ENCODE results near the gene ILK. TPM values are rescaled to one million over a fixed set of nuclear protein-coding genes. Genes with fewer than 3 reads are reported as not detected.

Gene ILK
- 118 and 184 TPM in 2 replicates for total RNA-seq

DNA sequence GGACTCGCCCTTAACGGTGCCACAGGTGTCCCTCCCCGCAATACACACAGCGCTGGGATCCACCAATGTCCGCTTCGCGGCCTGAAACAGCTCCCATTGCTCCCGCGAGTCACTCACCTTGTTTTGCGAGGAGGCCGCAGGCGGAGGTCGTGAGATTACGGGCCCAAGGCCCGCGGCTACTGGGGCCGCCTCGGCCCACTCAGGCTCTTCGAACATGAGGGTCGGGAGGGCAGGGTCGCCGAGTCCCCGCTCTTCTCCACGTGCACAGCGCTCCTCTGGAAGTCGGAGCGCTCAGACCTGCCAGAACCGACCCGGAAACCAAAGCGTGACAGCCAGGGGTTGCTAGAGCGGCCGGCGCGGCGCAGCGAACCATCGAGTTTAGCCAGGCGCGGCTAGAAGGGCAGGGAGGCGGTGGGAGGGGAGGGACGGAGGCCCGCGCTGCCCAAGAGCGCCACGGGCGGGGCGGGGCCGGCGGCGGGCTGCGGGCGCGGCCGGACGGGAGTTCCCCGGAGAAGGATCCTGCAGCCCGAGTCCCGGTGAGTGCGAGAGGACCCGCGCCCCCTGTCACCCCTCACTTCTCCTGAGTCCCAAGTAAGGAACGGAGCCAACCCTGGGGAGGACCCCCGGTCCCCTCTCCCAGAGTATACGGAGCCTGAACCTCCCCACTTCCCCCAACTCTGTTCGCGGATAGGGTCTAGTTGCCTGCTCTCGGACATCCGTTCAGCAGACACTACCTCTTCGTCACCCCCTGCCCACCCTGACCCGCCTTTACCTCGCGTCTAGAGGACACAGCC lies at the start of gene ILK, which contains the start of gene RRP8:
TSS of gene ILK (plus strand) at position 488 of the 794 bp plus-strand sequence. CDS start 498 bp downstream, outside the sequence.
TSS of gene RRP8 (minus strand) at position 330 of the 794 bp plus-strand sequence. CDS start at position 216, 114 bp downstream.
- TF ChIP-seq, protein P1, sequence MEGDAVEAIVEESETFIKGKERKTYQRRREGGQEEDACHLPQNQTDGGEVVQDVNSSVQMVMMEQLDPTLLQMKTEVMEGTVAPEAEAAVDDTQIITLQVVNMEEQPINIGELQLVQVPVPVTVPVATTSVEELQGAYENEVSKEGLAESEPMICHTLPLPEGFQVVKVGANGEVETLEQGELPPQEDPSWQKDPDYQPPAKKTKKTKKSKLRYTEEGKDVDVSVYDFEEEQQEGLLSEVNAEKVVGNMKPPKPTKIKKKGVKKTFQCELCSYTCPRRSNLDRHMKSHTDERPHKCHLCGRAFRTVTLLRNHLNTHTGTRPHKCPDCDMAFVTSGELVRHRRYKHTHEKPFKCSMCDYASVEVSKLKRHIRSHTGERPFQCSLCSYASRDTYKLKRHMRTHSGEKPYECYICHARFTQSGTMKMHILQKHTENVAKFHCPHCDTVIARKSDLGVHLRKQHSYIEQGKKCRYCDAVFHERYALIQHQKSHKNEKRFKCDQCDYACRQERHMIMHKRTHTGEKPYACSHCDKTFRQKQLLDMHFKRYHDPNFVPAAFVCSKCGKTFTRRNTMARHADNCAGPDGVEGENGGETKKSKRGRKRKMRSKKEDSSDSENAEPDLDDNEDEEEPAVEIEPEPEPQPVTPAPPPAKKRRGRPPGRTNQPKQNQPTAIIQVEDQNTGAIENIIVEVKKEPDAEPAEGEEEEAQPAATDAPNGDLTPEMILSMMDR (conservative IDR thresholded peaks at IDR 0.05; ENCODE audit: low read depth, low read length) = peak; percentile 6
- DNase-seq (ENCODE audit: low read depth) = no peak
- peak within 1 kb of the TSS; percentile 90 for H3K4me3 ChIP-seq (ENCODE audit: low read depth, low read length)

DNA sequence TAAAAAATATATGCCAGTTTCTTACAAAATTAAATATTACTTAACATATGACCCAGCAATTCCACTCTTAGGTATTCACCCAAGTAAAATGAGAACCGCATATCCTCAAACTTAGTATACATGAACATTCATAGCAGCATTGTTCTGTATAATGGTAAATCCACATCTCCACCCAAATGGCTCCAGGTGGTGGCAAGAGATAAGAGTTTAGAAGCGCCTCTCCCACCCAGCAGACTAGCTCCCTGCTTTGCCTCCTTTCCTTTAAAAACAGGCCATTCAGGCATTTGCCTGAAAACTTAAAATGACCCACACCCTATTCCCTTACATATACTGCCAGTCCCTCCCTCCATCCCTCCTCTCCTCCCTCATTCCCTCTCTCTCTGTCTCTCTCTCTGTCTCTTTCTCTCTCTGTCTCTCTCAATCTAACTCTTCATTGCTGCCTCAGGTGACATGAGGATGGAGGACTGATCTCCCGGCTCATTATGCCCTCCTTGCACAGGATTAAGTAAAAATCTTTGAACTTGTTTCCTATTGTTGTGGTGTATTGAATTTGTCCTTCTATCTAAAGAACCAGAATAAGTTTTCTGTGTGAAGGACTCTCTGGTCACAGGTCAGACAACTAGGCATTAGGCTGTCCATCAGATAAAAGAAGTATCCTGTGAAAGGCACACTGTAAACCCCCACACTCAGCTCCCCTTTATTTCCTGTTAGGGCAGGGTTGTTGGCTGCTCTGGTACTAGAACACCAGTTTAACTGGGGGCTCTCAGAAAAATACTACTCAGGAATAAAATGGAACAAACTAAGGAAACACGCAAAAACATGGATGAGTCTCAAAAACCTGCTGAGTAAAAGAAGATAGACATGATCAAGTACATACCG lies 48.5 kb upstream of the ILK start:
- no peak for DNase-seq (ENCODE audit: low read depth)
- TF ChIP-seq, protein P1 (conservative IDR thresholded peaks at IDR 0.05; ENCODE audit: low read depth, low read length) = no peak
- H3K4me3 ChIP-seq (ENCODE audit: low read depth, low read length) = no peak overlapping the region

DNA sequence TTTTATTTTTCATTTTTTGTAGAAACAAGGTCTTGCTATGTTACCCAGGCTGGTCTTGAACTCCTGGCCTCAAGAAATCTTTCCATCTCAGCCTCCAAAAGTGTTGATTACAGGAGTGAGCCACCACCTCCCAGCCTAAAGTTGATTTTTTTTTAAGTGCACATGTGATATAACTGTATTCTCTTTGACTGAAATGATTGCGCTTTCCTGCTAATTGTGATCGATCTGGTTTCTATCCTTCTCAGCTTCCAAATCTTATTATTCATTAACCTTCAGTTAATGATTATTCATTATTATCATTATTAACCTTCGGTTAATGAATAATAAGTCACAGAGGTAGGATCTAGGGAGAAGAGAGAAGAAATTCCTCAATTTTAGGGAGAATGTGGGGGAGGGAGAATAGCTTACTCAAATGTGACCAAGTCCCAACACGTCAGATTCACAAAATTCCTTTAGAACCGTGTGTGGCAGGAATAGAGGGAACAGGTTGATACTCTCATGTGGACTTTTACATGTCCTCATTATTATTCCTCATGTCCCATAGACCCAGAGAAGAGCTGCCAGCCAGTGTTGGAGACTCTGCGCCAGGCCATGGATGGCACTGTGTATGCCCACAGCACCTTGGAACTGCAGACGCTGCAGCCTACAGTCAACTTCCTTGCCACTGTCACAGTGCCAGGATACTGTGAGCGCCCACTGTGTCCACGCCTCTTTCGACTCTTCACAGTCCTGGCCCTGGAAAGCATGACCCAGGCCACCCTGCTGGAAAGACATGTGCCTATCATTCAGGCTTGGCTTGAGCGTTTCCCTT lies 47.2 kb upstream of the ILK start:
- no peak overlapping the region for H3K4me3 ChIP-seq (ENCODE audit: low read depth, low read length)
- TF ChIP-seq, protein P1 (conservative IDR thresholded peaks at IDR 0.05; ENCODE audit: low read depth, low read length) = no peak
- no peak for DNase-seq (ENCODE audit: low read depth)

DNA sequence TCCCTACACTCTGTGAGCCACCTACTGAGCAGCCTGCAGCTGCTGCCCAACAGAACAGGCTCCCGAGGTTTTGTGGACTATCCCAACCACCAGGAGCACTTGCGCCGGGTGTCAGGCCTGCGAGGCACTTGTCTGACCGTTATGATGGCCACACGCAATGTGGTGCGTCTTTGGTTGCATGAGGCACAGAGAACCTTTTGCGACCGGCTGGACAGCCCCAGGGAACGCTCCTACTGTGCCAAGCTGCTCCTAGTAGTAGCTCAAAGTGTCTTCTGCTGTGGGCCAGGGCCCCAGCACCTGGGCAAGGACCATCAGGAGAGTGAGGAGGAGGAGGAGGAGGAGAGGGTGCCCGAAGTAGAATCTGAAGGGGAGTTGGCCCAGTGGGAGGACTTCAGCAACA lies 46.5 kb upstream of the ILK start:
- DNase-seq (ENCODE audit: low read depth) = no peak
- TF ChIP-seq, protein P1 (conservative IDR thresholded peaks at IDR 0.05; ENCODE audit: low read depth, low read length) = no peak
- H3K4me3 ChIP-seq (ENCODE audit: low read depth, low read length) = no peak overlapping the region

DNA sequence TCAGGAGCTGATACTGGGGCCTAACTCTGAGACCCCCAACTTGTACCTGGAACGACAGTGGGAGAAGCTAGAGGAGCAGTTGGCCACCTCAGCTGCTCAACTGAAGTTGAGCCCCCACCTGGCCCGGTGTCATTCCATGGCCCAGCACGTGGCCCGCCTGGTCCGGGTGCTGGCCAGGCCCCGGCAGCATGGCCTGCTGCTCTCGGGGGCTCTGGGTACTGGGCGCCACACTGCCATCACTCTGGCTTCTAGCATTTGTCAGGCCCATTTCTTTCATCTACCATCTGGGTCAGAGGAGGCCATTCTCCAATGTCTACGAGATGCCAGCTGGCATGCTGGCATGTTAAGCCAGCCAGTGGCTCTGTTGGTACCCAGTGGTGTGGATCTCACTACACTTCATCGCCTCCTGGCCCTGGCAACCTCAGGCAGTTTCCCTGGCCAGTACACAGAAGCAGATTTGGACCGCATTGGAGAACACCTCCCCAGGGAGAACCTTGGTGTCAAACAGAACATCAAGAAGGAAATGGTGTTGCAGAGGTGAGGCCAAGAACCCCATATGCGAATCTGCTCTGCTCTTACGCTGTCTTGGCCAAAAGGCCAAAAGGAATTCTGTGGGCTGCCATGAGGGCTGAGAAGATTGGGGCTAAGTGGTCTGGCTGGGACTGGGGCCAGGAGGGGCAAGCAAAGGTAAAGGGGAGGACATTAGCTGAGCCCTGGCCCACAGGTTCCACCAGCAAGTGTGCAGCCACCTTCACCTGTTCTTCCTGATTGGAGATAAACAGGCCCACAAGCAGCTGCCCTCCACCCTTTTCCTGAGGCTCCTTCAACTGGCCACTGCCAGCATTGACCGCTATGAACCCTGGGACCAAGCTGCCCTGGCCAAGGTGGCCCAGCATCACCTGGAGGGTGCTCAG lies 45.6 kb upstream of the ILK start:
- TF ChIP-seq, protein P1 (conservative IDR thresholded peaks at IDR 0.05; ENCODE audit: low read depth, low read length) = no peak
- no peak for DNase-seq (ENCODE audit: low read depth)
- no peak overlapping the region for H3K4me3 ChIP-seq (ENCODE audit: low read depth, low read length)
